Astrocyte of the cerebellum (primary cell): ENCODE results near the gene PCYOX1L.

Experiments
- DNase-seq: peaks from one replicate; pipeline ENCODE4 v3.0.0-alpha.2; 2011; ENCODE audit warnings: low read depth
- H3K4me3 ChIP-seq: 2 replicates; pipeline ENCODE4 v1.5.1; 2011; ENCODE audit warnings: mild to moderate bottlenecking, low read depth, low read length, moderate library complexity
- in situ Hi-C: cut with HindIII; loops from 2 replicates; pipeline ENCODE4 v1.10.0; 2017; ENCODE audit warnings: low sequenced_read_pairs
- TF ChIP-seq, protein P1 (sequence below): IDR thresholded peaks from 2 replicates; pipeline ENCODE4 v1.5.1; 2012; ENCODE audit warnings: low read length, low read depth, moderate library complexity, mild to moderate bottlenecking; ENCODE audit errors: missing control alignments

Gene PCYOX1L

DNA sequence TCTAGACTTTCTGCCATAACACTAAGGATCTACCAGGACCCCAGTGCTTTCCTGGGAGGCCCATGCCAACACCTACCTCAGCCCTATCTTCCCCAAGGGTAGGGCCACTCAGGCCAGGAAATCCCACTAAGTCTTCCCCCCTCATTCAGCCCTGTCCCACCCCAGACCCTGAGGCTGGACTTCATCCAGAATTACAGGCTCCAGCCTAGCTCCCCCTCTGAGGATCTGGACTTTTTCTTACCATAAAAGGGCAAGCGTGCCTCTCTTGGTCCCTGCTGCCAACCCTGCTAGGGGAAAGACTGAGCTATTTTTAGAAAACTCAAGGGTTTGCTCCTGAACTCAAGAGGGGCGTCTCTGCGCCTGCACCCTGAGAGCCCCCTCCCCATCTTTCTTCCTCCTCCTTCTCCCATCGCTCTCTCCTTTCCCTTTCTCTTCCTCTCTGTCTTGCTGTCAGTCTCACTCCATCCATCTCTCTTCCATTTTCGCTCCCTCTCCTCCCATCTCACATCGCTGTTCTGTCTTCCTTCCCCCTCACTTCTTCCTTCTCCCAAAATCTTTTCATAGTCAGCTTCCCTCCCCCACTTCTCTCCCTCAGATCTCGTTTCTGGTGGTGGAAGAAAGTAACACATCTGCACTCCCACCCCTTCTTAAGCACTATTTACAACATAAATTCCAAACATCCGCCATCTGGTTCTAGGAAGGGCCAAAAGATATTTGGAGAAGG is 59.3 kb downstream of the PCYOX1L start:
- TF ChIP-seq, protein P1, sequence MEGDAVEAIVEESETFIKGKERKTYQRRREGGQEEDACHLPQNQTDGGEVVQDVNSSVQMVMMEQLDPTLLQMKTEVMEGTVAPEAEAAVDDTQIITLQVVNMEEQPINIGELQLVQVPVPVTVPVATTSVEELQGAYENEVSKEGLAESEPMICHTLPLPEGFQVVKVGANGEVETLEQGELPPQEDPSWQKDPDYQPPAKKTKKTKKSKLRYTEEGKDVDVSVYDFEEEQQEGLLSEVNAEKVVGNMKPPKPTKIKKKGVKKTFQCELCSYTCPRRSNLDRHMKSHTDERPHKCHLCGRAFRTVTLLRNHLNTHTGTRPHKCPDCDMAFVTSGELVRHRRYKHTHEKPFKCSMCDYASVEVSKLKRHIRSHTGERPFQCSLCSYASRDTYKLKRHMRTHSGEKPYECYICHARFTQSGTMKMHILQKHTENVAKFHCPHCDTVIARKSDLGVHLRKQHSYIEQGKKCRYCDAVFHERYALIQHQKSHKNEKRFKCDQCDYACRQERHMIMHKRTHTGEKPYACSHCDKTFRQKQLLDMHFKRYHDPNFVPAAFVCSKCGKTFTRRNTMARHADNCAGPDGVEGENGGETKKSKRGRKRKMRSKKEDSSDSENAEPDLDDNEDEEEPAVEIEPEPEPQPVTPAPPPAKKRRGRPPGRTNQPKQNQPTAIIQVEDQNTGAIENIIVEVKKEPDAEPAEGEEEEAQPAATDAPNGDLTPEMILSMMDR = no peak

DNA sequence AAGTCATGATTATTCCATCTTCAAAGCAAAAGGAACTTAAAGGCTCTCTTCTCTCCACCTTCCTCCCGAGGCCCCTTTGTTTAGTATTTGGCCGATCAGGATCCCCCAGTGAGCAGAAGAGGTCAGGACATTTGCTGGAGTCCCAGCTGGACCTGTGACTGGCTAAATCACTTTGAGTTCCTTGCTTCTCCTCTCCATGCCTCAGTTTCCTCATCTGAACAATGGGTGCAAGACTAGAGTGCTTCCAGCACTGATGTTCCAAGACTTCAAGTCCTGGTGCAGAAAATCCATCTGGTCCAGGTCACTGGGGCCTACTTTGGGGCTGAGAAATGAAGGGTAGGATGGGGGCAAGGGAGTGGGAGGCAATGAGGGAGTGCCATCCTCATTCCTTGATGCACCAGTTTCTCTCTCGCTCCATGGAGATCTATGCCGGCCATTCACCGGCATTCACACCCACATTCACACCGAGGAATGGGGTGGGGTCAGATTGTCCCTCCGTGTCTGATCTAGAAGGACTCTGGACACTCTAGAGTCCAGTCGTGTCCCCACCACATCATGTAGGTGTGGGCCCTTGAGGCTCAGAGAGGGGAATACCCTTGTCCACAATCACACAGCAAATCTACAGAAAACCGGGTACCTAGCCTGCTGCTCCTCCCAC is 60.0 kb downstream of the PCYOX1L start:
- H3K4me3 ChIP-seq = no peak overlapping the region

More for the DNA sequence above, 59.3 kb downstream of the PCYOX1L start:
- DNase-seq = no peak
- in situ Hi-C loops = no loop called here
- H3K4me3 ChIP-seq = no peak overlapping the region

DNA sequence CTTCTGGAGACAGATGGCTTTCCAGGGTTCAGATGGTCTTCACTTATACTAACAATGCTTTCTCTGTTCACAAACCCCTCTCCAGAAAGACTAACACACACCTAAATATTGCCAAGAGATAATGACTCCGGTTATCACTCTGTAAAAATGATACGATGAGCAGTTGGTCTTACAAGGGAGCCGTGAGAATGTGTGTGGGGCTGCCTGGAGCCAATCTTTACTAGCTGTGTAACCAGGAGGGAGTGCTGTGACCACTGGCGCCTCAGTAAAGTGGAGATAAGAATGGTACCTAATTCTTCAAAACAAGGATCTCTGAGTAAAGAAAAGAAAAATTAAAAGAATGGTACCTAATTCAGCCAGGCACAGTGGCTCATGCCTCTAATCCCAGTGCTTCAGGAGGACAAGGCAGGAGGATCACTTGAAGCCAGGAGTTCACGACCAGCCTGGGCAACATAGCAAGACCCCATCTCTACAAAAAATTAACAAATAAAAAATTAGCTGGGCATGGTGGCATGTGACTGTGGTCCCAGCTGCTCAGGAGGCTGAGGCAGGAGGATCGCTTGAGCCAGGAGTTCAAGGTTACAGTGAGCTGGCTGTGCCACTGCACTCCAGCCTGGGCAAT is 61.2 kb downstream of the PCYOX1L start:
- TF ChIP-seq, protein P1 = no peak
- no peak for DNase-seq
- no peak overlapping the region for H3K4me3 ChIP-seq
- in situ Hi-C loops = no loop called here

More for the DNA sequence above, 60.0 kb downstream of the PCYOX1L start:
- in situ Hi-C loops = no loop called here
- TF ChIP-seq, protein P1 = no peak
- no peak for DNase-seq
